NCI-H748 treated with DMSO at 0.1 percent for 48 hours (cell line): Measurements from ENCODE around the gene CCDC70.

Experiments used
- DNase-seq: peaks from one replicate; lab custom pipeline; 2025; lab: John Stamatoyannopoulos, UW

Gene CCDC70

GRCh38 chr13:51829568-51829899 is 32.2 kb upstream of the CCDC70 start:
- no peak for DNase-seq

DNA sequence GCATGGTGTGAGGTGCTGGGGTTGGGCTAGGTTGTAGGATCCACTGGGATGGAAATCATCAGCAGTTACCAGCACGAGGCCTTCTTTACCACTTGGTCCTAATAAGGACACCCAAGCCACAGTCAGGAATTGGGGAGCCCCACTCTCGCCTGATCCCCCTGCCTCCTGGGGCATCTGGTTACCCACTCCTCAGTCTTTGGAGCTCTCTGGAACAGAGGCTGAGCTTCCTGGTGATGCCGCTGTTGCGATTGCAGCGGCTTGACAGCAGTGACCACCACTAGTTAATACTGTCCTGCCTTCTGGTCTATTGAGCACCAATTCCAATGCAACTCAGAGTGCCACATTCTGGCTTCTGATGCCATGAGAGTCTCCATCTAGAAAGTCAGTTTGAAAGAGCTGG is 30.2 kb upstream of the CCDC70 start:
- DNase-seq: no peak

GRCh38 chr13:51832471-51833152 is 29.2 kb upstream of the CCDC70 start:
- DNase-seq: no peak

DNA sequence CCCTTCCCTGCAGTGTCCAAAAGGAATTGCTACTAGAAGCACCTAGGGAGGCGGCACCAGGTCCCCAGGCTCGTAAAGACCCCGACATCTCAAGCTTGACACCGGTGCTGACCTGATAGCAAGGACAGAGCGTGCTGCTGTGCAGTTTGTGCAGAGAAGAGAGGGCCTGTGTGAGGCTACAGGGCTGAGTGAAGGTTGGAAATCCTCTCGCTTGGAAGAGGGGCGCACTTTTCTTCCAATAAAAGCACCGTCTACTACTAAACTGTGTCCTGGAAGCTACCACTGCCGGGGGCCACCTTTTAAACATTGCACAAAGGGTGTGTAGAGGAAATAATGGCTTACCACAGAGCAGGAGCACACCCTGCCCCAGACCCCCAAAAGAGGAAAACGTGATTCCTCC is 27.8 kb upstream of the CCDC70 start:
- no peak for DNase-seq

- DNase-seq: no peak
These were observed 27.1 kb upstream of the CCDC70 start for GRCh38 chr13:51834581-51835171.

- no peak for DNase-seq
These were observed 24.8 kb upstream of the CCDC70 start for GRCh38 chr13:51837016-51837415.

- DNase-seq: no peak
These were observed 23.4 kb upstream of the CCDC70 start for GRCh38 chr13:51838240-51838846.

DNA sequence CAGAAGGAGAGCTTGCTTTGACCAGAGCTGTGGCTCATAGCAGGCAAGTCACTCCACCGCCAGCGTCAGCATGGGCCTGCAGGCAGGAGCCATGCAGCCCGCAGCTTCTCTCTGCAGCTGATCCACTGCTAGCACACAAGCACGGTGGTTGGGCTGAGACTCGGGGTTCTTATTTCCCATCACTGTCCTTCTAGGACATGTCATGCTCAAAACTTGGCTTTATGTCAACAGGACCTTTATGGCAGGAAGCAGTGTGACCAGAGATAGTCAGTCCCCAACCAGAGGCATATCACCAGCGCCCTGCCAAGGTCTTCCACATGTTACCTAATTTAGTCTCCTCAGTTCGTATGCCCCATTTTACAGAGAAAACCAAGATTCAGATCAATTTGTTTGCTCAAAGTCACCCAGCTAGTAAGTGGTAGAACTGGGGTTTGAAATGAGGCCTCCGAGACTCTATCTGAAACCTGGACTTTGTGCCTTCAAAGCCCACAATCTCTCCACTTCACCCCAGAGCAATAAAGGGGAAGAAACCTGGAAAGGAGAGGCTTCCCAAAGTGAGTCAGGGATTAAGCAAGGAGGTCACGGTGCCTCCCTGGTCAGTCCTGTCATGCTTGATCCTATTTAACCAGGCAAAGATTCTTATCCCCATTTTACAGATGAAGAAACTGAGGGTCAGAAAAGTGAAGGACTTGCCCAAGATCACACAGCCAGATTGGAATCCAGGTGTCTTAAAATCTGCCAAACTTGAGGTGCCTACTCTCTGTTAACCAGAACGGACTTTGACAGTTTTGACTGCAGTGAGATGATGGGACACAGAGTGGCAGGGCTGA is 21.8 kb upstream of the CCDC70 start:
- no peak for DNase-seq

DNA sequence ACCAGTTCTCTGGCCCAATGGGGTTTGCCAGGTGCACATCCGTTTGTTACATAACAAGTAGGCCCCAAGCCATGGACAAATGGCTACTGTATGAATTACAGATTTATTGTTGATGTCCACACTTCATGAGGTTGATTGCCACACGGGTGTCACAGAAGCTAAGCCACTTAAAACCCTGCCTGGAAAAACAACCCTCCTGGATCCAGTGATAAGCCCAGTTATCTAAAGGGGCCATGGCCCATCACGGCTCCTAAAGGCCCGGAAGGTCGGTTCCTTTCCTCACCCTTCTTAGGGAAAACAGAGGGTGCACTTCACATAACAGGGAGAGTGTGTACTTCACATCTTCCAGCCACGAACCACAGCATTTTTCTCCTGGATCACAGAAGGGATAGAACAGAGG is 20.9 kb upstream of the CCDC70 start:
- DNase-seq: no peak

GRCh38 chr13:51841732-51842131 is 20.0 kb upstream of the CCDC70 start:
- no peak for DNase-seq

DNA sequence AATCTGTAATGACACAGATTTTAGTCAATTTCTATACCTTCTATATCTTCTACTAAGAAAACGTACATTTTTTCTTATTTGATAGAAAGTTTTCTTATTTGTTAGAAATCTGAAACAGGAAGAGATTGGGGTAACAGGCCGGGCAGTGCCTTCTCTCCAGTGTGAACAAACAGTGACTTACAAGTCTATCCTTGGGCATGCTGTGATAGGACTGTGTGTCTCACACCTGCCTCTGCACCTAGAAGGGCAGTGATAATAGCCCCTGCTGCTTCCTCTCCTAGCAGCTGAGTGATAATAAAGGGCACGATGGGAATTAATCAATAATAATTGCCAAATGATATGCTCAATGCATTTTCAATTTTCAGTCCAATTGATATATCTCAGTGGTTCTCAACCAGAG is 18.2 kb upstream of the CCDC70 start:
- no peak for DNase-seq

DNA sequence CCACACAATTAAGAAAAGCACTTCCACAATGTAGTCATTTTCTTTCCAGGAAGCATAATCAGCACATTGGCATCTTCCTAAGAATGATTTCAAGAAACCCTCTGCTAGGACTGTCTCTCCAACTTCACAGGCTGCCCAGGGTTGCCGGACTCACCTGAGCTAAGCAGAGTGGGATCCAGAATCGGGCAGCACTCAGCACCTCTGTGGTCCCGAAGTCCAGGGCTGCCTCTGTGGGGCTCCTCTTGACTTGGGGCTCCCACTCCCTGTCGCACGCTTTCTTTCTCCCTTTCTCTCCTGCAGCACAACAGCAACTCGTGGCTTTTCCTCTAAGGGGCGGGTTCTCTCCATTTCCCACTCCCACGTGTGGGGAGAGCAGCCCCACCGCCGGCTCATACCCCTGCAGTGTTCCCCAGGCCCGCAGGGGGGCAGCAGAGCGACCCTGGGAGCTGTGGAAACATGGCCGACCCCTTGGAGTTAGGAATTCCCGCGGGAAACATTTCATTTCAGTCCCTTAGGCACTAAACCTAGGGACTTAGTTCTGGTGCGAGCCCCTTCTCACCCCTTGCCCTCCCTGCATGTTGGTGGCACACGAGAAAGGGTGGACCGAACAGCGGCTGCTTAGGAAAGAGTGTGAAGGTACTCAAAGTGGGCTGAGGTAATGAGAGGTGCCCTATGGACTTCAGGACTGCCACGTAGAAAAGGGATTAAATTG is 16.8 kb upstream of the CCDC70 start, which contains the start of gene TMEM272:
Gene TMEM272 (minus strand): TSS at position 316 of the 712 bp plus-strand sequence. CDS start 6,647 bp downstream, outside the sequence.
- DNase-seq: peak; percentile 45

GRCh38 chr13:51845574-51846318 is 16.0 kb upstream of the CCDC70 start:
- DNase-seq: no peak

DNA sequence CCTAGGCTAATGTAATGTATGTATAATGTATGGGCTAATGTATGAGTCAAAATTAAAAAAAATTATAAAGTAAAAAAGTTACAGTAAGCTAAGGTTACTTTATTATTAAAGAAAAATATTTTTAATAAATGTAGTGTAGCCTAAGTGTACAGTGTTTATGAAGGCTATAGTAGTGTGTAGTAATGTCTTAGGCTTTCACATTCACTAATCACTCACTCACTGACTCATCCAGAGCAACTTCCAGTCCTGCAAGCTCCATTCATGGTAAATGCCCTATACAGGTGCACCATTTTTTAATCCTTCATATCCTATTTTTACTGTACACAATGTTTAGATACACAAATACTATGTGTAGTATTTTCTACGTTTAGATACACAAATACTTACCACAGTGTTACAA is 15.0 kb upstream of the CCDC70 start:
- no peak for DNase-seq

- DNase-seq: no peak
These were observed 13.1 kb upstream of the CCDC70 start for GRCh38 chr13:51848674-51849073.

- DNase-seq: no peak
These were observed 12.3 kb upstream of the CCDC70 start for GRCh38 chr13:51849145-51850101.

- no peak for DNase-seq
These were observed 5.6 kb upstream of the CCDC70 start for GRCh38 chr13:51856027-51856736.

DNA sequence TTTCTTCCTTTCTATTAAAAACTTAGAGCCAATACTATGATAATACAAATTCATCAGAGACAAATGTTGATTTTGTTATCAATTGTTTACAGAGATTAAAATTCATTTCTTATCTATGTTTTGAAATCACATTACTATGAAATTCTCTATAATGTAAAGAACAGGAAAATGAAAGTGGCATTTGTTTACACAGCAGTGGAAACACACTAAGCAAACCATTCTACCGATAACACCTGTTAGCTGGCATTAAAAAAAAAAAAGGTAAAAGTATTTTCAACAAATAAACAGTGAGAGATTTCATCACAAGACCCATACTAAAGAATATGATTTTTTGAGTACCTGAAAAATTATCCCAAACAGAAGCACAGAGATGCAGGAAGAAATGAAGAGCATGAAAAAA is 4.8 kb upstream of the CCDC70 start:
- DNase-seq: peak; percentile 42

GRCh38 chr13:51858433-51859247 is 3.1 kb upstream of the CCDC70 start:
- no peak for DNase-seq
